H9 (cell line): Measurements from ENCODE around the gene FGFR3. TPM values are rescaled to one million over a fixed set of nuclear protein-coding genes. Genes with fewer than 3 reads are reported as not detected.
A peak's percentile ranks its signal among the peaks of the same experiment; 100 is the strongest.

Experiments used
- DNase-seq: peaks from one replicate; pipeline ENCODE4 v3.0.0-alpha.2; 2017
- H2AFZ ChIP-seq: one replicate; pipeline ENCODE4 v1.6.1; 2013; ENCODE audit warnings: mild to moderate bottlenecking, low read length, control low read depth, moderate library complexity
- H2AK5ac ChIP-seq: 2 replicates; pipeline ENCODE4 v1.6.1; 2013; ENCODE audit warnings: low read length, control low read depth, mixed read lengths; ENCODE audit not compliant: insufficient read length
- H2BK120ac ChIP-seq: one replicate; pipeline ENCODE4 v1.6.1; 2013; ENCODE audit warnings: low read depth, mild to moderate bottlenecking, low read length, control low read depth, inconsistent platforms; ENCODE audit not compliant: poor library complexity, severe bottlenecking
- H2BK12ac ChIP-seq: 2 replicates; pipeline ENCODE4 v1.6.1; 2013; ENCODE audit warnings: low read length, control low read depth, mixed read lengths, low read depth; ENCODE audit not compliant: insufficient read length
- H2BK15ac ChIP-seq: 2 replicates; pipeline ENCODE4 v1.6.1; 2013; ENCODE audit warnings: low read depth, low read length, control low read depth
- H2BK20ac ChIP-seq: one replicate; pipeline ENCODE4 v1.6.1; 2013; ENCODE audit warnings: low read depth, mild to moderate bottlenecking, low read length, control low read depth, inconsistent platforms; ENCODE audit not compliant: poor library complexity, severe bottlenecking
- H2BK5ac ChIP-seq: 2 replicates; pipeline ENCODE4 v1.6.1; 2013; ENCODE audit warnings: low read length, control low read depth, mixed read lengths; ENCODE audit not compliant: insufficient read length
- H3K14ac ChIP-seq: 2 replicates; pipeline ENCODE4 v1.6.1; 2013; ENCODE audit warnings: low read length, control low read depth; ENCODE audit not compliant: insufficient read depth
- H3K18ac ChIP-seq: 2 replicates; pipeline ENCODE4 v1.6.1; 2013; ENCODE audit warnings: low read depth, mild to moderate bottlenecking, mixed read lengths, low read length, control low read depth; ENCODE audit not compliant: insufficient read length
- H3K23ac ChIP-seq: 2 replicates; pipeline ENCODE4 v1.6.1; 2013; ENCODE audit warnings: low read length, control low read depth, mixed read lengths, low read depth; ENCODE audit not compliant: insufficient read length
- H3K23me2 ChIP-seq: 2 replicates; pipeline ENCODE4 v1.6.1; 2013; ENCODE audit warnings: low read depth, mild to moderate bottlenecking, mixed read lengths, low read length, control low read depth; ENCODE audit not compliant: insufficient read length, poor library complexity, severe bottlenecking
- H3K27ac ChIP-seq: 2 replicates; pipeline ENCODE4 v1.5.1; 2013; ENCODE audit warnings: low read length, control low read depth, mixed read lengths, low read depth; ENCODE audit not compliant: insufficient read length
- H3K27me3 ChIP-seq: 2 replicates; pipeline ENCODE4 v1.6.1; 2013; ENCODE audit warnings: low read length, control low read depth, inconsistent platforms; ENCODE audit not compliant: insufficient read depth
- H3K4ac ChIP-seq: 2 replicates; pipeline ENCODE4 v1.6.1; 2013; ENCODE audit warnings: low read depth, mild to moderate bottlenecking, control low read depth, inconsistent platforms, low read length, moderate library complexity
- H3K4me1 ChIP-seq: 2 replicates; pipeline ENCODE4 v1.6.1; 2013; ENCODE audit warnings: low read length, control low read depth, inconsistent platforms; ENCODE audit not compliant: insufficient read depth
- H3K4me2 ChIP-seq: 2 replicates; pipeline ENCODE4 v1.6.1; 2013; ENCODE audit warnings: low read length, control low read depth, mixed read lengths; ENCODE audit not compliant: insufficient read length, insufficient read depth
- H3K56ac ChIP-seq: 2 replicates; pipeline ENCODE4 v1.6.1; 2013; ENCODE audit warnings: low read depth, mild to moderate bottlenecking, mixed read lengths, low read length, control low read depth; ENCODE audit not compliant: insufficient read length
- H3K79me1 ChIP-seq: 2 replicates; pipeline ENCODE4 v1.6.1; 2013; ENCODE audit warnings: low read depth, mild to moderate bottlenecking, moderate library complexity, low read length, control low read depth, inconsistent platforms; ENCODE audit not compliant: insufficient read depth, poor library complexity, severe bottlenecking
- H3K79me2 ChIP-seq: 2 replicates; pipeline ENCODE4 v1.6.1; 2013; ENCODE audit warnings: low read length, control low read depth, inconsistent platforms; ENCODE audit not compliant: insufficient read depth
- H3K9ac ChIP-seq: 2 replicates; pipeline ENCODE4 v1.6.1; 2013; ENCODE audit warnings: low read length, control low read depth, mixed read lengths; ENCODE audit not compliant: insufficient read length; ENCODE audit errors: extremely low read depth
- H3K9me3 ChIP-seq: one replicate; pipeline ENCODE4 v1.6.1; 2013; ENCODE audit warnings: low read depth, low read length, inconsistent platforms; ENCODE audit not compliant: control insufficient read depth
- H3T11ph ChIP-seq: one replicate; pipeline ENCODE4 v1.6.1; 2013; ENCODE audit warnings: mild to moderate bottlenecking, low read length, control low read depth, inconsistent platforms
- H4K20me1 ChIP-seq: one replicate; pipeline ENCODE4 v1.6.1; 2013; ENCODE audit not compliant: control insufficient read depth, insufficient read length, insufficient read depth
- H4K5ac ChIP-seq: 2 replicates; pipeline ENCODE4 v1.6.1; 2013; ENCODE audit warnings: low read depth, mild to moderate bottlenecking, mixed read lengths, low read length, control low read depth; ENCODE audit not compliant: insufficient read length
- H4K8ac ChIP-seq: replicated peaks from 2 replicates; pipeline ENCODE4 v1.6.1; 2013; ENCODE audit warnings: low read length, control low read depth, mixed read lengths, low read depth; ENCODE audit not compliant: insufficient read length
- H4K91ac ChIP-seq: 2 replicates; pipeline ENCODE4 v1.6.1; 2013; ENCODE audit warnings: low read depth, mild to moderate bottlenecking, moderate library complexity, mixed read lengths, low read length, control low read depth; ENCODE audit not compliant: insufficient read length
- H3K27ac Mint-ChIP-seq, 3 experiments: 2 replicates in 2 of 3; 3 replicates in 1 of 3; pipeline ENCODE4 v1.8.0; 2020 to 2021; ENCODE audit warnings: mixed read lengths in 3 of 3, mild to moderate bottlenecking in 1 of 3, moderate library complexity in 1 of 3
- H3K27me3 Mint-ChIP-seq: 2 replicates; pipeline ENCODE4 v1.8.0; 2021; ENCODE audit warnings: low read depth, mild to moderate bottlenecking, moderate library complexity, mixed read lengths
- H3K36me3 Mint-ChIP-seq, 3 experiments: 2 replicates in 2 of 3; 3 replicates in 1 of 3; pipeline ENCODE4 v1.8.0; 2020 to 2021; ENCODE audit warnings: low read depth in 3 of 3, mixed read lengths in 3 of 3; ENCODE audit not compliant: insufficient read depth in 1 of 3
- H3K4me1 Mint-ChIP-seq, 2 experiments: 2 replicates each; pipeline ENCODE4 v1.8.0; 2020; ENCODE audit warnings: mixed read lengths in 2 of 2
- H3K4me3 Mint-ChIP-seq, 2 experiments: 2 replicates in 1 of 2; 3 replicates in 1 of 2; pipeline ENCODE4 v1.8.0; 2020 to 2021; ENCODE audit warnings: mild to moderate bottlenecking in 2 of 2, mixed read lengths in 2 of 2, moderate library complexity in 1 of 2
- H3K9me3 Mint-ChIP-seq, 2 experiments: 2 replicates in 1 of 2; 3 replicates in 1 of 2; pipeline ENCODE4 v1.8.0; 2020; ENCODE audit warnings: mild to moderate bottlenecking in 2 of 2, mixed read lengths in 2 of 2, moderate library complexity in 1 of 2
- WGBS: extraction: QIAGEN DNeasy Blood & Tissue Kit; methylation state at CpG from one replicate; pipeline ENCODE4 v1.1.7; 2013; ENCODE audit warnings: missing lambda C conversion rate, low lambda C conversion rate, mixed read lengths; ENCODE audit not compliant: insufficient read length; ENCODE audit errors: extremely low coverage; 5-methylcytosine and 5-hydroxymethylcytosine counted together
- total RNA-seq: library from RNA; stranded (reverse); gene quantifications from 2 replicates; pipeline ENCODE4 v1.2.1, GENCODE V29; 2021
- TF ChIP-seq, protein P1 (sequence below): fragments of 200-600 bp; sonication (generic); conservative IDR thresholded peaks from 3 replicates; pipeline ENCODE4 v1.8.0; 2021; ENCODE audit warnings: antibody characterized with exemption, mild to moderate bottlenecking

The FGFR3 gene
- total RNA-seq, 1 experiment from 2014 or later, result 75.7 TPM

- no peak overlapping the region for H4K8ac ChIP-seq
- Mint-ChIP-seq H3K27ac (peak overlapping the region; percentile 57 to 98 (median 87); a peak in 4 of 7 replicates), H3K27me3 (peaks cover 2% of the 10 kb centered on the region), H3K4me3 (no peak overlapping the region), H3K9me3 (no peaks in the 10 kb centered on the region), H3K4me1 (peaks cover 26 to 36% of the 10 kb centered on the region in 2 experiments), H3K36me3 (no peaks in the 10 kb centered on the region)
- H3K56ac ChIP-seq, result no peak overlapping the region
- no peak overlapping the region for H3K27ac ChIP-seq
- H2BK5ac ChIP-seq, result no peak overlapping the region
- no peaks in the 10 kb centered on the region for H3K27me3 ChIP-seq
- peak overlapping the region; percentile 41; the same call in 1 of the 2 replicates for H3K14ac ChIP-seq
- no CpG with 5 or more reads among the region's 18 CpGs for WGBS
- no peak for DNase-seq
- H3K9ac ChIP-seq, result no peak overlapping the region
- H4K91ac ChIP-seq, result no peak overlapping the region
- H3K23ac ChIP-seq, result no peak overlapping the region
- no peaks in the 10 kb centered on the region for H3K79me2 ChIP-seq
- H2BK20ac ChIP-seq, result no peak overlapping the region
- H3K9me3 ChIP-seq, result no peaks in the 10 kb centered on the region
- H3K4ac ChIP-seq, result no peak overlapping the region
- no peak overlapping the region for H2AK5ac ChIP-seq
- peaks cover 2% of the 10 kb centered on the region; the same call in 1 of the 2 replicates for H3K4me1 ChIP-seq
- no peak overlapping the region for H3T11ph ChIP-seq
- H4K20me1 ChIP-seq, result no peaks in the 10 kb centered on the region
- H2AFZ ChIP-seq, result no peak overlapping the region
- H2BK12ac ChIP-seq, result no peak overlapping the region
- H3K23me2 ChIP-seq, result no peaks in the 10 kb centered on the region
- no peak overlapping the region for H3K4me2 ChIP-seq
- peak overlapping the region; percentile 15 for H3K18ac ChIP-seq
- no peaks in the 10 kb centered on the region for H3K79me1 ChIP-seq
- H4K5ac ChIP-seq, result no peak overlapping the region
- TF ChIP-seq, protein P1, sequence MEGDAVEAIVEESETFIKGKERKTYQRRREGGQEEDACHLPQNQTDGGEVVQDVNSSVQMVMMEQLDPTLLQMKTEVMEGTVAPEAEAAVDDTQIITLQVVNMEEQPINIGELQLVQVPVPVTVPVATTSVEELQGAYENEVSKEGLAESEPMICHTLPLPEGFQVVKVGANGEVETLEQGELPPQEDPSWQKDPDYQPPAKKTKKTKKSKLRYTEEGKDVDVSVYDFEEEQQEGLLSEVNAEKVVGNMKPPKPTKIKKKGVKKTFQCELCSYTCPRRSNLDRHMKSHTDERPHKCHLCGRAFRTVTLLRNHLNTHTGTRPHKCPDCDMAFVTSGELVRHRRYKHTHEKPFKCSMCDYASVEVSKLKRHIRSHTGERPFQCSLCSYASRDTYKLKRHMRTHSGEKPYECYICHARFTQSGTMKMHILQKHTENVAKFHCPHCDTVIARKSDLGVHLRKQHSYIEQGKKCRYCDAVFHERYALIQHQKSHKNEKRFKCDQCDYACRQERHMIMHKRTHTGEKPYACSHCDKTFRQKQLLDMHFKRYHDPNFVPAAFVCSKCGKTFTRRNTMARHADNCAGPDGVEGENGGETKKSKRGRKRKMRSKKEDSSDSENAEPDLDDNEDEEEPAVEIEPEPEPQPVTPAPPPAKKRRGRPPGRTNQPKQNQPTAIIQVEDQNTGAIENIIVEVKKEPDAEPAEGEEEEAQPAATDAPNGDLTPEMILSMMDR, result no peak
- no peak overlapping the region for H2BK120ac ChIP-seq
- no peak overlapping the region for H2BK15ac ChIP-seq
These were observed 14.3 kb upstream of the FGFR3 start for GRCh38 chr4:1778642-1779392.
